IPS DF 6.9 (cell line): ENCODE measurements around the gene CABS1.

Experiments
- DNase-seq: peaks from one replicate; pipeline ENCODE4 v3.0.0-alpha.2; 2013; ENCODE audit warnings: low read depth, low spot score
- H3K27ac ChIP-seq: one replicate; pipeline ENCODE4 v1.5.1; 2013; ENCODE audit warnings: low read length, control low read depth
- H3K27me3 ChIP-seq: 2 replicates; pipeline ENCODE4 v1.6.1; 2013; ENCODE audit warnings: mild to moderate bottlenecking, low read length; ENCODE audit not compliant: control insufficient read depth, insufficient read depth
- H3K36me3 ChIP-seq: 2 replicates; pipeline ENCODE4 v1.6.1; 2013; ENCODE audit warnings: low read length; ENCODE audit not compliant: control insufficient read depth, insufficient read depth
- H3K4me1 ChIP-seq: 2 replicates; pipeline ENCODE4 v1.6.1; 2013; ENCODE audit warnings: low read length; ENCODE audit not compliant: control insufficient read depth, insufficient read depth
- H3K4me3 ChIP-seq: 2 replicates; pipeline ENCODE4 v1.5.1; 2013; ENCODE audit warnings: mild to moderate bottlenecking, low read length
- H3K9me3 ChIP-seq: 2 replicates; pipeline ENCODE4 v1.6.1; 2013; ENCODE audit warnings: low read length, inconsistent platforms; ENCODE audit not compliant: control insufficient read depth, insufficient read depth
- WGBS: extraction: QIAGEN DNeasy Blood & Tissue Kit; methylation state at CpG from one replicate; pipeline ENCODE4 v1.1.7; 2013; ENCODE audit warnings: mixed read lengths, missing lambda C conversion rate; ENCODE audit not compliant: insufficient read length, insufficient coverage; 5-methylcytosine and 5-hydroxymethylcytosine counted together

The CABS1 gene

DNA sequence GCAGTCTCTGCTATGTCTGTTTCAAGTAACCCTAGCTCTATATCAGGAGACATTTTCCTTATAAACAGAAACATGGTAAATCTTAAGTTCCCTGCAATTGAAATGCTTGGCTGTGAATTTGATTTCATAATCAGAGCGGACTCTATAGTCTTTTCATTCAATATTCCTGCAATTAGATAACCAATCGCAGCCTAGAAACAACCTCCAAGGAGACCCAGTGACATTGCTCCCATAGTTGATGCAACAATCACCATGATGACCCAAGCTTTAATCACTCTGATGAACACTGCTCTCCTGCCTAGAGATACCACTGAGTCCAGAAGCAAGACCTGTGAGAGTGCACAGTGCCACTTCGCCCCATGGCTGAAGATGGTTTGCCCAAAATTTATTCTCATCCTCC lies at the start of gene CABS1:
Gene CABS1, plus strand, starts transcription at position 301 of the 400 bp plus-strand sequence. Its CDS starts 59 bp downstream, at position 360.
- Histone ChIP-seq H3K4me1 (no peaks in the 10 kb centered on the region), H3K4me3 (no peak within 1 kb of the TSS), H3K27me3 (no peaks in the 10 kb centered on the region), H3K36me3 (no peaks in the 10 kb centered on the region), H3K27ac (no peak within 1 kb of the TSS), H3K9me3 (no peaks in the 10 kb centered on the region)
- no CpG with 5 or more reads among the region's 3 CpGs for WGBS
- DNase-seq = no peak

DNA sequence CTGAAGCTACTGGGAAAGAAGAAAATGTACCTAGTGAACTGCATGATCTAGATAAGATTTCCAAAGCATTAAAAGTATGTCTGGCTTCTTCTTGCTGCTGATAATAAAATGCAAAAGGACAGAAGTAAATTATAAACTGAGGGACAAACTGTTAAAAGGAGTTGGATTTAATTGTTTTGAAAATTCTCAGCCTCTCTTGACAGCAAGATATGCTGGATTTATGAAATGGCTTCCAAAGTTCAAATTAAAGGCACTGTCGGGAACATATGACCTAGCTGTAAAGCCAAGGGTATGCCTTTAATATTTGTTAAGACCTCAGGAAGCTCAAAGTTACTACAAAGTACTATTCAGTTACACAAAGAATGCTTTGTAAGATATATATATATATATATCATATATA lies 46.1 kb upstream of the CABS1 start:
- DNase-seq = no peak
- Histone ChIP-seq H3K36me3 (no peaks in the 10 kb centered on the region), H3K27me3 (no peaks in the 10 kb centered on the region), H3K9me3 (no peaks in the 10 kb centered on the region), H3K4me3 (no peak overlapping the region), H3K4me1 (no peaks in the 10 kb centered on the region), H3K27ac (no peak overlapping the region)
- WGBS = no CpG with 5 or more reads among the region's 1 CpG

DNA sequence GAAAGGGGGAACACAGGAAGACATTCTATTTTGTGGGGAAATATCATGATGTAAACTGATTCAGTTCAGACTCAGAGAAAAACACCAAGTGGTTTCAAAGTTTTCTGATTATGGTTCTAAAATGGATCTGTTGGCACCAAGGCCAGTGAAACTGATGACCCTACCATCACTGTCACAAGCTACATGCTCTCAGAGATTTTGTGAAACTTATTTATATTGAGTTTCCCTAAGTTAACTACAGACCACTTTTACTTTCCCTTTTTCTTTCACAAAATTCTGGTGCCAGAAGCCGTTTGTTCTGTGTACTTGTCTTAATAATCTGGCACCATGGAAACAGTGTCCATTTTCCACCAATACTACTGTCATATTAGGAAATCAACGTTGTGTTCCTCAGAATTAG lies 43.4 kb upstream of the CABS1 start:
- Histone ChIP-seq H3K36me3 (no peaks in the 10 kb centered on the region), H3K4me1 (no peaks in the 10 kb centered on the region), H3K9me3 (no peaks in the 10 kb centered on the region), H3K27ac (no peak overlapping the region), H3K27me3 (no peaks in the 10 kb centered on the region), H3K4me3 (no peak overlapping the region)
- DNase-seq = no peak
- no CpG with 5 or more reads among the region's 2 CpGs for WGBS

DNA sequence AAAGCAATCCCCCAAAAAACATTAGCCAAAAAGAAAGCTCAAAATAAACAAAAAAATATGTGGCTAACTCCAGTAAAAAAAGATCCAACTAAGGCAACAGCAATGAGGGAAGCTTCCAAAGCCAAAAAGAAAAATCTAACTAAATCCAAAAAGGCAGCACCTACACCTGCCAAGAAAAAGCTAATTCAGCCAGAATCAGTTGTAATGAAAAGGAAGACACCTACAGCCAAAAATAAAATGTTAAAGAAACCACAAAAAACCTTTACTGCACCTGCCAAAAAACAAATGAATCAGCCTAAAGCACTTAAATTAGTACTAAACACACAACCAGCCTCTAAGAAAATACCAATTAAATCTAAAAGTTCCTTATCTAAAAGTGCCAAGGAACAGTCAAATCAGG lies 37.2 kb upstream of the CABS1 start:
- no peaks in the 10 kb centered on the region for H3K36me3 ChIP-seq
- no peaks in the 10 kb centered on the region for H3K4me1 ChIP-seq
- H3K4me3 ChIP-seq = no peak overlapping the region
- no peaks in the 10 kb centered on the region for H3K9me3 ChIP-seq
- H3K27ac ChIP-seq = no peak overlapping the region
- DNase-seq = no peak
- H3K27me3 ChIP-seq = no peaks in the 10 kb centered on the region

DNA sequence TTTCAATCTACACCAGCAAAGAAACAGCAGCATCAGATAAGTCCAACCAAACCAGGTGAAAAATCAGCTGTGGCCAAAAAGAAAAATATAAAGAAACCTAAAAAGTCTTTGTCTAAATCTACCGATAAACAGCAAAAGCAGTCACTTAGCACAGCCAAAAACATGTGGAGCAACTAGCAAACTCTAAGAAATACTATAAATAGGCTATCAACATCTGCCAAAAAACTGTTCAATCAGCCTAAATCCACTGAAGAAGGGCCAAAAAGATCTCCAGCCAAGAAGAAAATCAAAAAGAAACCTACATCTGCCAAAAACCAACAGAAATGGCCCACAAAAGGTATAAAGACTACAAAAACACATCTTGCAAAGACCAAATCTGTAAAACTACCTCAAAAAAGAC lies 36.7 kb upstream of the CABS1 start:
- no peaks in the 10 kb centered on the region for H3K27me3 ChIP-seq
- no peaks in the 10 kb centered on the region for H3K36me3 ChIP-seq
- no peaks in the 10 kb centered on the region for H3K4me1 ChIP-seq
- WGBS = no CpG with 5 or more reads among the region's 1 CpG
- DNase-seq = no peak
- no peak overlapping the region for H3K4me3 ChIP-seq
- H3K9me3 ChIP-seq = no peaks in the 10 kb centered on the region
- no peak overlapping the region for H3K27ac ChIP-seq

DNA sequence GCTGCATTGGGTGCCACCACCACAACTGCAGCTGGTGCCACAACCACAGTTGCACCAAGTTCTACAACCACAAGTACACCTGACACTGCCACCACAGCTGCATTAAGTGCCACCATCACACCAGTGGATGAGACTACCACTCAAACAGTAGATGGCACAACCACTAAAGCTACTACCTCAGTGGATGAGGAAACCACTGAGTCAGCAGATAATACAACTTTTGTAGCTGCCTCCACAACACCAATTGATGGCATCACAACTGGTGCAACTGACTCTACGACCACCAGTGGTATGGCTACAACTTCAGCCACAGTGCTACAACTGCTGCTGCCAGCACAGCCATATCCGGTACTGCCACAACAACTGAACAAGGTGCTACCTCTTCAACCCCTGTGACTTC lies 35.1 kb upstream of the CABS1 start:
- no peak for DNase-seq
- no peaks in the 10 kb centered on the region for H3K27me3 ChIP-seq
- no peak overlapping the region for H3K4me3 ChIP-seq
- no peaks in the 10 kb centered on the region for H3K36me3 ChIP-seq
- WGBS = no CpG with 5 or more reads among the region's 2 CpGs
- H3K4me1 ChIP-seq = no peaks in the 10 kb centered on the region
- no peak overlapping the region for H3K27ac ChIP-seq
- no peaks in the 10 kb centered on the region for H3K9me3 ChIP-seq

DNA sequence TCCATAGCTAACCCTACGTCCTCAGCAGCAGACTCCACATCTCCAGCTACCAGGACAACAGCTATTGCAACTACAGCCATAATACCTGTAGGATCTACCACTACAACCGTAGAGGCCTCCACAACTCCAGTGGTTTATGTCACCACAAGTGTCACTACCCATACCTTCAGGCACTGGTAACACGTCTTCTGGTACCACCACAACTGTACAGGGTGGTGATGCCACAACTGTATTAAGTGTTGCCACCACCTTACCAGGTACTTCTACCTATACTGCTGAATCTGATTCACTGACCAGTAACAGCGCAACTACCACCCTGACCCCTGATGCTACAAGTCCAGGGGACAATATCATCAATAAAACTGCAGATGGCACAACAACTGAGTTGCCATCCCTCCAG lies 34.6 kb upstream of the CABS1 start:
- Histone ChIP-seq H3K4me1 (no peaks in the 10 kb centered on the region), H3K27me3 (no peaks in the 10 kb centered on the region), H3K36me3 (no peaks in the 10 kb centered on the region), H3K9me3 (no peaks in the 10 kb centered on the region), H3K27ac (no peak overlapping the region), H3K4me3 (no peak overlapping the region)
- DNase-seq = no peak
- no CpG with 5 or more reads among the region's 4 CpGs for WGBS

DNA sequence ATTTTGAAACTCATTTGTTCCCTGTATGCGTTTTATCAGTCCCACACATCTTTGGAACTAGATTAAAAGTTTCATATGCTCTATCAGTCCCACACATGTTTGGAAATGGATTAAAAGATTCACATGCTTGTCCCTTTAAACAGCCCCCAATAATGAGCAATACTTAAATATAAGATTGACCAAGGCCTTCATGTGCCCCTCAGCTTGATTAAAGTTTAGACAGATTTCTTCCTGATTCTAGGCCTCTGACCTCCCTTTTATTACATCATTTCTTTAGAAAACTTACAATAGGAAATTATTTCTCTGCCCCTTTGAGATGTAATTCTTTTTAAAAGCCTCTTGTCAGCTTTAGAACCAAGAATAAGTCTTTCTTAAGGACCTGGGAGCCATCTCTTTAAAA lies 31.7 kb upstream of the CABS1 start:
- no CpG with 5 or more reads among the region's 1 CpG for WGBS

DNA sequence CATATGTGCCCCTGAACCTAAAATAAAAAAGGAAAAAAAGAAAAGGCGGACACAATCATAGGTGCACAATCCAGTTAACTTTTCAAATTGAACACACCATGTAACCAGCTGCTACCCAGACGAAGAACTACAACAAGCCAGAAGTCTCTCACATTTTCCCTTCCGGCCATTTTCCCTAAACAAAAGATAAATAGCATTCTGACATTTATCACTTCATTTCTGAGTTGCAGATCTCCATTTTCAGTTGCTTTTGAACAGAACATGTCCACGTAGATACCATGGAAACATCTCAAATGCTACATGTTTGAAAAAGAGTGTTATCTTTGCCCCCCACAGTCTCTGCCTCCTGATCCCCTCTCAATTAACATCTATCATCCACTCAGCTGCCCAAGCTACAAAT lies 29.2 kb upstream of the CABS1 start:
- no peak for DNase-seq
- Histone ChIP-seq H3K36me3 (no peaks in the 10 kb centered on the region), H3K9me3 (no peaks in the 10 kb centered on the region), H3K4me3 (no peak overlapping the region), H3K27me3 (no peaks in the 10 kb centered on the region), H3K4me1 (no peaks in the 10 kb centered on the region), H3K27ac (no peak overlapping the region)
- no CpG with 5 or more reads among the region's 4 CpGs for WGBS

More for the DNA sequence above, 31.7 kb upstream of the CABS1 start:
- Histone ChIP-seq H3K27ac (no peak overlapping the region), H3K9me3 (no peaks in the 10 kb centered on the region), H3K4me1 (no peaks in the 10 kb centered on the region), H3K36me3 (no peaks in the 10 kb centered on the region), H3K4me3 (no peak overlapping the region), H3K27me3 (no peaks in the 10 kb centered on the region)
- no peak for DNase-seq

DNA sequence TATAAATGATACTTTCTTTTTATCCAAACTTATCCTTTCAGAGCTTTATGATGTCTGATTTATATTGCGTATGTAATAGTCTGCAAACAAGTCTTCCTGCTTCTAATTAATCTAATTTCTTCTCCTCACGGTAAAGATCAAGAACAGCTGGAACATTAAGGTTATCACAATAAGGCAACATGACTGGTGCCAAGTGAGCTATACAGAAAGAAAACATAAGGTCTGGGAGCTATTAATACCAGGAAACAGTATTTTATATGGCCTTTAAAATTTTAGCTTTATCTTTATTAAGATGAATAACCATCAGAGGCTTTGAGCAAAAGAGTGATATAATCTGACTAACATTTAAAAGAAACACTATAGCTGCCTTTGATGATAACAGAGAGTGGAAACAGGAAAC lies 28.7 kb upstream of the CABS1 start:
- no peaks in the 10 kb centered on the region for H3K4me1 ChIP-seq
- H3K36me3 ChIP-seq = no peaks in the 10 kb centered on the region
- no peaks in the 10 kb centered on the region for H3K27me3 ChIP-seq
- WGBS = no CpG with 5 or more reads among the region's 2 CpGs
- H3K27ac ChIP-seq = no peak overlapping the region
- no peak overlapping the region for H3K4me3 ChIP-seq
- H3K9me3 ChIP-seq = no peaks in the 10 kb centered on the region
- DNase-seq = no peak

DNA sequence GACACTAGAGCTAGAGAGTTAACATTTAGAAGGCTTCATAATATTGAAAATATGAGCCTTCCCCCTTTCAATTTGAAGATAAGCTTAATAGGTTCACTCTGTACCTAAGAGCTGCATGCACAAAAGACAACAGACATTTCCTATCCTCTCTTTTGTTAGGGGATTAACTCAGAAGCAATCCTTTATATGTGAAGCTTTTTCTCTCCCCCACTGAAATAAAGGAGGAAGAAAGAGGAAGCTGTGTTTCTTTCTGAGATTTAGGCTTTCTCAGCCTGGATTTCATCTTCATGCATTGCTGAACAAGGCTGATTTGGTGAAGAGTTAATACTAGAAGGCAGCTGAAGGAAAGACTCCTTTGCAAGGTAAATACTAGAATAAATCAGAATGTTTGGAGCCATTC lies 21.0 kb upstream of the CABS1 start:
- H3K27ac ChIP-seq = no peak overlapping the region
- DNase-seq = no peak
- H3K27me3 ChIP-seq = no peaks in the 10 kb centered on the region
- H3K9me3 ChIP-seq = no peaks in the 10 kb centered on the region
- H3K4me3 ChIP-seq = no peak overlapping the region
- H3K36me3 ChIP-seq = no peaks in the 10 kb centered on the region
- H3K4me1 ChIP-seq = no peaks in the 10 kb centered on the region
